ENCODE results near the gene CAPN2.

Gene CAPN2

GRCh38 chr1:223732993-223733798 is 20.9 kb downstream of the CAPN2 start:
- ChIA-PET POLR2A (interaction anchor here (1.0 kb wide), 1 partner anchor 13 kb away, joined by 3 read pairs; no protein-coding TSS in a partner anchor), CTCF (interaction anchor here (4.6 kb wide), 1 partner anchor 16 kb away, joined by 23 read pairs; no protein-coding TSS in a partner anchor)
- Histone ChIP-seq H3K27ac (ENCODE audit: extremely low read depth, low read depth, low read length) (no peak overlapping the region), H3K4me3 (ENCODE audit: low read depth, low read length) (no peak overlapping the region), H3K36me3 (ENCODE audit: control insufficient read depth in 2 of 2, insufficient read depth in 1 of 2, low read length in 2 of 2) (peaks cover 0 to 14% of the 10 kb centered on the region in 2 experiments; a peak in 1 of 3 replicates), H3K4me1 (ENCODE audit: control insufficient read depth, insufficient read depth, low read length) (peaks cover 40% of the 10 kb centered on the region), H3K9me3 (ENCODE audit: control insufficient read depth, insufficient read depth, low read depth, low read length) (no peaks in the 10 kb centered on the region)
- TF ChIP-seq ZIC2 (tag by site-specific recombination; IDR thresholded peaks at IDR 0.05) (peak; percentile 80), ZBTB1 (tag by site-specific recombination; IDR thresholded peaks at IDR 0.05) (no peak), ZNF174 (tag by site-specific recombination; IDR thresholded peaks at IDR 0.05) (no peak), GLIS1 (tag by site-specific recombination; IDR thresholded peaks at IDR 0.05) (peak; percentile 98), PRDM10 (tag by site-specific recombination; IDR thresholded peaks at IDR 0.05) (peak; percentile 76), ZNF692 (tag by site-specific recombination; IDR thresholded peaks at IDR 0.05) (no peak), ZFHX2 (tag by site-specific recombination; conservative IDR thresholded peaks at IDR 0.05) (peak; percentile 32), SCRT2 (tag by site-specific recombination; IDR thresholded peaks at IDR 0.05) (peak; percentile 60)

DNA sequence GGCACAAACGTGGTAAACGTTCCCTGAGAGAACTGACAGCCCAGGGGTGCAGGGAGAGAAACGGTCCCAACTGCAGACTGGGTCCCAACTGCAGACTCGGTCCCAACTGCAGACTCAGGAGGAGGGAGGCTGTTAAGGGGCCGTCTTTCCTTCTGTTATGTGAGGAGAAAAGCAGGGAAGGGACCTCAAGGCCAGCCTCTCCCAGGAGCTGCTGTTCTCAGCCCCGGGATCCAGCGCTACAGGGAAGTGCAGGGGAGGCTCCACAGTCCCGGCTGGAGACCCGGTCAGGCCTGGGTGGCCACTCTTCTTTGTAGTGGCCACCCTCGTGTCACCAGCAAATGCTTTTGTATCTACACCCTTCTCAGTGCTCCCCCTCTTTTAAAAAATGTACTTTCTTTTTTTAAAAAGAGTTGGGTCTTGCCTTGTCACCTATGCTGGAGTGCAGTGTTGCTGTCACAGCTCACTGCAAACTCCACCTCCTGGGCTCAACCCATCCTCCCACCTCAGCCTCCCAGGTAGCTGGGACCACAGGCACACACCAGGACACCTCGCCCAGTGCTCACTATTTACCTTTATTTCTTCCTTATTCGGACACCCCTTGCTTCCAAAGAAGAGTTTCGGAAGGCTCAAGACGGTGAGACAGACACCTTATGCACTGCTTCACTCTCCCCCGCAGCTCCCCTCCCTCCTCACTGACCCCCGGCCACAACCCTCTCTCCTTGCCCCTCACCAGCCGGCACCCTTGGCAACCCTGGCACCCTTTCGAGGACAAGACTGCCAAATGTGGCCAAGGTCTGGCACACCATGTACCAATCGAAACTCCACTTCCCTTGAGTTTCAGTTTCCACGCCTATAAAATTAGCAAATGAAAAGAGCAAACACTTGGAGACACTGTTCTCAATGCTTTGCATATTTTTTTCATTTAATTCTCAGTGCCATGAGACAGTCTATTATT is 21.8 kb downstream of the CAPN2 start:
- peaks cover 48% of the 10 kb centered on the region for H3K4me1 ChIP-seq (ENCODE audit: control insufficient read depth, insufficient read depth, low read length)
- POLR2A ChIA-PET: no interaction called here
- TF ChIP-seq ZNF133 (tag by site-specific recombination; IDR thresholded peaks at IDR 0.05): no peak
- peak; percentile 18; the same call in 1 of the 2 replicates for TF ChIP-seq GLIS1 (tag by site-specific recombination; IDR thresholded peaks at IDR 0.05)
- 0 out of 2 replicates have a peak, but pooled peaks have one; percentile 31 for TF ChIP-seq PRDM4 (tag by site-specific recombination; IDR thresholded peaks at IDR 0.05)
- no peak for TF ChIP-seq ZNF529 (tag by site-specific recombination; IDR thresholded peaks at IDR 0.05; ENCODE audit: insufficient replicate concordance)
- peak; percentile 62; the same call in 1 of the 2 replicates for TF ChIP-seq ZBTB48 (tag by site-specific recombination; IDR thresholded peaks at IDR 0.05)
- 0 out of 2 replicates have a peak, but pooled peaks have one; percentile 29 for TF ChIP-seq ZNF423 (tag by site-specific recombination; IDR thresholded peaks at IDR 0.05)
- no peak overlapping the region for H3K4me3 ChIP-seq (ENCODE audit: low read depth, low read length)
- no peak overlapping the region for H3K27ac ChIP-seq (ENCODE audit: extremely low read depth, low read depth, low read length)
- no peaks in the 10 kb centered on the region for H3K9me3 ChIP-seq (ENCODE audit: control insufficient read depth, insufficient read depth, low read depth, low read length)
- CTCF ChIA-PET: interaction anchor here (4.6 kb wide), 1 partner anchor 15 kb away, joined by 23 read pairs; no protein-coding TSS in a partner anchor
- H3K36me3 ChIP-seq (ENCODE audit: control insufficient read depth in 2 of 2, insufficient read depth in 1 of 2, low read length in 2 of 2): peaks cover 0 to 8% of the 10 kb centered on the region in 2 experiments; a peak in 1 of 3 replicates

All from HEK293 (cell line).